GM21360 (cell line): Measurements from ENCODE around the gene CCS.
"Not testable (repeated sequence)": the region's sequence is repeated elsewhere in the genome, so short reads cannot be mapped to it uniquely, and the experiment has no call there.

Source experiments
- ATAC-seq: cut with Tn5 transposase; IDR thresholded peaks from one replicate; pipeline ENCODE4 v1.9.1; 2021; ENCODE audit warnings: mild to moderate bottlenecking, moderate library complexity; ENCODE audit not compliant: unreplicated experiment

Gene CCS

GRCh38 chr11:66592457-66593302 lies at the start of gene CCS, which contains the start of gene CCDC87:
Gene CCS (plus strand): TSS chr11:66593185. CDS start chr11:66593262, 77 bp downstream.
Gene CCDC87 (minus strand): TSS chr11:66593063. CDS start chr11:66593015, 48 bp downstream.
- ATAC-seq: peak; percentile 86

GRCh38 chr11:66543263-66544107 lies 49.5 kb upstream of the CCS start:
- ATAC-seq: no peak

GRCh38 chr11:66544952-66545351 lies 48.0 kb upstream of the CCS start:
- not testable (repeated sequence) for ATAC-seq

- peak; percentile 70 for ATAC-seq
These were observed 47.2 kb upstream of the CCS start, which contains the start of gene ZDHHC24 for GRCh38 chr11:66545701-66546367. Gene ZDHHC24 (minus strand): TSS chr11:66546048. CDS start chr11:66546003, 45 bp downstream.

- no peak for ATAC-seq
These were observed 46.5 kb upstream of the CCS start, which contains the start of gene ACTN3 for GRCh38 chr11:66546368-66546965. Gene ACTN3 (plus strand): TSS chr11:66546903. CDS start chr11:66546938, 35 bp downstream.

- no peak for ATAC-seq
These were observed 45.9 kb upstream of the CCS start for GRCh38 chr11:66546966-66547661.

- no peak for ATAC-seq
These were observed 45.3 kb upstream of the CCS start for GRCh38 chr11:66547662-66548009.

- ATAC-seq: no peak
These were observed 44.9 kb upstream of the CCS start for GRCh38 chr11:66548041-66548440.

GRCh38 chr11:66548774-66549630 lies 44.0 kb upstream of the CCS start:
- no peak for ATAC-seq

- no peak for ATAC-seq
These were observed 43.3 kb upstream of the CCS start for GRCh38 chr11:66549696-66550095.

- no peak for ATAC-seq
These were observed 42.1 kb upstream of the CCS start for GRCh38 chr11:66550887-66551286.

GRCh38 chr11:66554602-66555001 lies 38.4 kb upstream of the CCS start:
- ATAC-seq: no peak

GRCh38 chr11:66555416-66555815 lies 37.6 kb upstream of the CCS start:
- ATAC-seq: no peak

- no peak for ATAC-seq
These were observed 36.9 kb upstream of the CCS start for GRCh38 chr11:66556086-66556485.

GRCh38 chr11:66557733-66558326 lies 35.2 kb upstream of the CCS start:
- ATAC-seq: no peak

- ATAC-seq: no peak
These were observed 33.7 kb upstream of the CCS start for GRCh38 chr11:66559142-66559865.

- no peak for ATAC-seq
These were observed 32.9 kb upstream of the CCS start for GRCh38 chr11:66559866-66560676.
